Gastroesophageal sphincter (tissue), 4 donors: ENCODE data around the gene FCN2. TPM values are rescaled to one million over a fixed set of nuclear protein-coding genes. Genes with fewer than 3 reads are reported as not detected.

Source experiments
- ATAC-seq: fragments of 150-250 bp; one replicate; pipeline ENCODE4 v1.9.1; 2016; ENCODE audit warnings: mild to moderate bottlenecking, moderate library complexity
- H3K27ac ChIP-seq, 4 donors: fragments of 200-600 bp; sonication (generic) in 3 of 4; 1 replicate in 3 of 4; 2 replicates in 1 of 4; pipeline ENCODE4 v1.5.1; 2016 to 2019
- H3K27me3 ChIP-seq: fragments of 200-600 bp; sonication (generic); one replicate; pipeline ENCODE4 v1.5.1; 2019
- H3K36me3 ChIP-seq, 2 donors: fragments of 200-600 bp; sonication (generic); one replicate each; pipeline ENCODE4 v1.5.1; 2019; ENCODE audit warnings: control low read depth in 1 of 2
- H3K4me1 ChIP-seq, 3 donors: fragments of 200-600 bp; sonication (generic); 1 replicate in 2 of 3; 2 replicates in 1 of 3; pipeline ENCODE4 v1.5.1; 2016 to 2019; ENCODE audit warnings: control low read depth in 2 of 3
- H3K4me3 ChIP-seq, 2 donors: fragments of 200-600 bp; sonication (generic); one replicate each; pipeline ENCODE4 v1.5.1; 2019; ENCODE audit warnings: mild to moderate bottlenecking in 1 of 2, moderate library complexity in 1 of 2
- H3K9me3 ChIP-seq, 3 donors: fragments of 200-600 bp; sonication (generic); one replicate each; pipeline ENCODE4 v1.5.1; 2017 to 2019; ENCODE audit warnings: control low read depth in 2 of 3
- CTCF ChIP-seq, 4 experiments: fragments of 200-600 bp in 2 of 4; fragments of 450-650 bp in 2 of 4; sonication (generic) in 1 of 4; IDR thresholded peaks; one replicate each; pipeline ENCODE4 v1.5.1; 2017 to 2019; ENCODE audit warnings: antibody characterized with exemption in 4 of 4, mild to moderate bottlenecking in 2 of 4, moderate library complexity in 2 of 4
- EP300 ChIP-seq: sonication (generic); formaldehyde crosslinking; IDR thresholded peaks from one replicate; pipeline ENCODE4 v1.6.1; 2017; ENCODE audit warnings: antibody characterized with exemption, mild to moderate bottlenecking
- POLR2A ChIP-seq, 2 donors: fragments of 450-650 bp; IDR thresholded peaks; one replicate each; pipeline ENCODE4 v1.6.1; 2017; ENCODE audit warnings: antibody characterized with exemption in 2 of 2, mild to moderate bottlenecking in 2 of 2, moderate library complexity in 1 of 2
- POLR2AphosphoS5 ChIP-seq: sonication (generic); formaldehyde crosslinking; IDR thresholded peaks from one replicate; pipeline ENCODE4 v1.6.1; 2017; ENCODE audit warnings: antibody characterized with exemption
- WGBS, 2 donors: methylation state at CpG; one replicate each; pipeline ENCODE4 v1.1.5; 2018; ENCODE audit warnings: low coverage in 1 of 2; 5-methylcytosine and 5-hydroxymethylcytosine counted together
- small RNA-seq, 4 donors: library from RNA; depleted of rRNA; stranded (forward); fragments of <200 nt; gene quantifications; one replicate each; pipeline ENCODE3, GENCODE V24; 2016
- total RNA-seq, 4 donors: library from RNA; depleted of rRNA; stranded (reverse); fragments of >200 nt; gene quantifications; one replicate each; pipeline ENCODE4 v1.1.0, GENCODE V29; 2016

Gene FCN2
- total RNA-seq, 4 donors from 2014 or later: not detected

- Histone ChIP-seq H3K4me3 (no peak overlapping the region), H3K4me1 (no peaks in the 10 kb centered on the region), H3K36me3 (no peaks in the 10 kb centered on the region), H3K27me3 (peaks cover 89% of the 10 kb centered on the region), H3K9me3 (no peaks in the 10 kb centered on the region), H3K27ac (no peak overlapping the region)
- ATAC-seq: no peak
- no peak for TF ChIP-seq POLR2AphosphoS5
- TF ChIP-seq CTCF (IDR thresholded peaks at IDR 0.05): no peak
- TF ChIP-seq POLR2A (IDR thresholded peaks at IDR 0.05): no peak
- TF ChIP-seq EP300: no peak
- 87 to 93% methylated on average over 6 to 7 of the region's 13 CpGs for WGBS, 2 donors
Observed at GRCh38 chr9:134936346-134937163, 55.9 kb downstream of the FCN2 start.

Small RNA genes within 50 kb of the gene (small RNA-seq; reads per million reads assigned to genes)
- 0 reads per million in 4 donors for gene AL603650.1
- gene MIR3689A: 0 reads per million in 4 donors
- gene MIR3689B: 0 reads per million in 4 donors
- 0 reads per million in 4 donors for gene MIR3689C
- 0 reads per million in 4 donors for gene MIR3689D1
- 0 reads per million in 4 donors for gene MIR3689D2
- 0 reads per million in 4 donors for gene MIR3689E
- gene MIR3689F: 0 reads per million in 4 donors

Other genes with a start within 250 kb of the FCN2 start
- 10 to 100 TPM; 48.5 to 86.4 (median 74.9) TPM for gene COL5A1, start 239.0 kb upstream of the FCN2 start, total RNA-seq
- gene FCN1, start 37.1 kb downstream of the FCN2 start, total RNA-seq: 1 to 10 TPM in 3 of 4 donors, under 1 TPM in 1; 0.31 to 9.4 (median 3.2) TPM
- gene OLFM1, start 206.9 kb downstream of the FCN2 start, total RNA-seq: 10 to 100 TPM; 13.5 to 32.8 (median 25.6) TPM